AG10803 (cell line): ENCODE results near the gene EMILIN2.
A peak's percentile ranks its signal among the peaks of the same experiment; 100 is the strongest.
"Not testable (repeated sequence)": the region's sequence is repeated elsewhere in the genome, so short reads cannot be mapped to it uniquely, and the experiment has no call there.

Experiments used
- DNase-seq: peaks from one replicate; pipeline ENCODE4 v3.0.0; 2010; ENCODE audit warnings: low read depth
- H3K4me3 ChIP-seq: 2 replicates; pipeline ENCODE4 v1.5.1; 2011; ENCODE audit warnings: mild to moderate bottlenecking, low read length, control low read depth
- CTCF ChIP-seq: conservative IDR thresholded peaks from 2 replicates; pipeline ENCODE4 v1.5.1; 2011; ENCODE audit warnings: mild to moderate bottlenecking, low read length, control low read depth, inconsistent platforms

Gene EMILIN2

GRCh38 chr18:2826581-2826980 lies 20.2 kb upstream of the EMILIN2 start:
- TF ChIP-seq CTCF: no peak
- no peak overlapping the region for H3K4me3 ChIP-seq
- peak; percentile 4 for DNase-seq

GRCh38 chr18:2827061-2827460 lies 19.7 kb upstream of the EMILIN2 start:
- no peak for TF ChIP-seq CTCF
- no peak overlapping the region for H3K4me3 ChIP-seq
- DNase-seq: no peak

- DNase-seq, H3K4me3 ChIP-seq: not testable (repeated sequence)
These were observed 10.7 kb upstream of the EMILIN2 start for GRCh38 chr18:2836118-2836517.

GRCh38 chr18:2837290-2837689 lies 9.5 kb upstream of the EMILIN2 start:
- H3K4me3 ChIP-seq, DNase-seq: not testable (repeated sequence)

- H3K4me3 ChIP-seq: no peak overlapping the region
- no peak for TF ChIP-seq CTCF
- DNase-seq: no peak
These were observed 7.6 kb upstream of the EMILIN2 start for GRCh38 chr18:2839202-2839601.

GRCh38 chr18:2840521-2840920 lies 6.3 kb upstream of the EMILIN2 start:
- DNase-seq: no peak
- H3K4me3 ChIP-seq: no peak overlapping the region
- TF ChIP-seq CTCF: no peak

GRCh38 chr18:2843146-2843545 lies 3.7 kb upstream of the EMILIN2 start:
- DNase-seq: no peak
- no peak overlapping the region for H3K4me3 ChIP-seq
- TF ChIP-seq CTCF: no peak

GRCh38 chr18:2845172-2845571 lies 1.6 kb upstream of the EMILIN2 start:
- no peak for TF ChIP-seq CTCF
- no peak for DNase-seq
- no peak overlapping the region for H3K4me3 ChIP-seq
